Middle frontal gyrus (tissue), 1 donor: ENCODE measurements around the gene IRX4.
"Not testable (repeated sequence)": the region's sequence is repeated elsewhere in the genome, so short reads cannot be mapped to it uniquely, and the experiment has no call there.

Experiments used
- DNase-seq: peaks from one replicate; pipeline ENCODE4 v3.0.0-alpha.2; 2015; ENCODE audit warnings: low spot score; ENCODE audit errors: extremely low spot score

Gene IRX4

DNA sequence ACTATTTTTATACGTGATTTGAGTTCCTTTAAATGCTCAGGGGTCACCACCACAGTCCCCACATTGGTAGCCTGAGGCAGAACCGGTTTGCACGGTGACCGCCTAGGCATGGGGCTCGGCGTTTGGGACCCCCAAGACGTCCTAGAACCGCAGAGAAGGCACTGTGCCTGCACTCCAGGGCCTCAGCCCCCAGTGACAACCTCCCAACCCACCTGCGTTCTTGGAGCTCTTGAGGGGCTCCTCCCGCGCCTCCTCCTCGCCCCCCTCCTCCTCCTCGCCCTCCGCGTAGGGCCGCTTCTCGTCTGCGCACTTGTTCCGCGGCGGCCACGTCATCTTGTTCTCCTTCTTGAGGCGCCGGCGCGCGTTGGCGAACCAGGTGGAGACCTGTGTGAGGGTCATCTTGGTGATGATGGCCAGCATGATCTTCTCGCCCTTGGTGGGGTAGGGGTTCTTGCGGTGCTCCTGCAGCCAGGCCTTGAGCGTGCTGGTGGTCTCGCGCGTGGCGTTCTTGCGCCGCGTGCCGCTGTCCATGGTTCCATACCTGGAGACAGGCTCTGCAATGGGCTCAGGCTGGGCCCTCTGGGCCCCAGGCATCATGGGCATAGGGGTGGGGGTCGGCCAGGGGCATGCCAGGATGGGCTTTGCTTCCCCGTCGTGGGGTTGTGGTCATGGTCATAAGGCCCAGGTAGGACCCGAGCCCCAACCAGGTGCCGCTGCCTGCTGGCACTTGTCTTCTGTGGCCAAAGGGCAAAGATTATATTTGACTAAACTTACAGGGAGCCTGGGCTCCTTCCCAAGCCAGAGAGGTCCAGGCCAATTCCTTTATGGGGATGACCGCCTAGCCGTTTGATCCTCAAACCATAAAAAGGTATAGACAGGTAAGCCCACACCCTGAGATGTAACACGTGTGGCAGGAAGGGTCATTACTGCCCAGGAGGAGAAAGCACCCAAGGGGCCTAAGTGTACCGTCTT, 3.1 kb downstream of the IRX4 start:
- DNase-seq, result no peak

DNA sequence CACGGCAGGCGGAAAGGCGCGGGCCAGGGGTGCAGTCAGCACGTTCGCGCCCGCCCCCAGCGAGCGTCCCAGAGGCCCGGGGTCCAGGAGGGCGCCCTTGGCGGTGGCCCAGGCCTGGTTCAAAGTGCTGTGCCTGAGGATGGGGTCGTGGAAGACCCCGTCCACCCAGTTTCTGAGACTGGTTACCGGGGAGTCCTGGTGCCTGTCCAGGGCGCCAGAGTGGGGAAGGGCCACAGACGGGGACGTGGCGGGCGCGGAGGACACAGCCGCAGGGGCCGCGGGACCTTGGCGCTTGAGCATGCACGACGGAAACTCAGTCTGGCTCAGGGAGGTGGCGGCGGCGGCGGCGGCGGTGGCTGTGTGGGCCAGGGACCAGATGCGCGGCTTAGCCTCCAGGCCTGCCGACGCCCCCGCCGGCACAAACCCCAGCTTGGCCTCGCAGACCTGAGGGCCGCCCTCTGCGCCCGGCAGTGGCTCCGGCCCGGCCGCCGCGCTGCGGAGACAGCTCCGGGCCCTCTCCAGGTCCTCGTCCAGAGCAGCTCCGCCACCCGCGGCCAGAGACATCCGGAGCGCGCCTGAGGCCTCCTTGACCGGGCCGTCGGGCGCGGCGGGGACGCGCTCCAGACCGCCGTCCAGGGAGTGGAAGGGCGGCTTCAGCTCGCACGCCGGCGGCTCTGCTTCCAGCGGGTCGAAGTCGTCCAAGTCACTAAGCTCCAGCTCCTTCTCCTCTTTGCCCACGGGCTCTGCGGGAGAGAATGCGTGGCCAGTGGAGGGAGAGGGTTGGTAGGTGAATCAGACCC, 4.5 kb downstream of the IRX4 start:
- DNase-seq, result no peak

DNA sequence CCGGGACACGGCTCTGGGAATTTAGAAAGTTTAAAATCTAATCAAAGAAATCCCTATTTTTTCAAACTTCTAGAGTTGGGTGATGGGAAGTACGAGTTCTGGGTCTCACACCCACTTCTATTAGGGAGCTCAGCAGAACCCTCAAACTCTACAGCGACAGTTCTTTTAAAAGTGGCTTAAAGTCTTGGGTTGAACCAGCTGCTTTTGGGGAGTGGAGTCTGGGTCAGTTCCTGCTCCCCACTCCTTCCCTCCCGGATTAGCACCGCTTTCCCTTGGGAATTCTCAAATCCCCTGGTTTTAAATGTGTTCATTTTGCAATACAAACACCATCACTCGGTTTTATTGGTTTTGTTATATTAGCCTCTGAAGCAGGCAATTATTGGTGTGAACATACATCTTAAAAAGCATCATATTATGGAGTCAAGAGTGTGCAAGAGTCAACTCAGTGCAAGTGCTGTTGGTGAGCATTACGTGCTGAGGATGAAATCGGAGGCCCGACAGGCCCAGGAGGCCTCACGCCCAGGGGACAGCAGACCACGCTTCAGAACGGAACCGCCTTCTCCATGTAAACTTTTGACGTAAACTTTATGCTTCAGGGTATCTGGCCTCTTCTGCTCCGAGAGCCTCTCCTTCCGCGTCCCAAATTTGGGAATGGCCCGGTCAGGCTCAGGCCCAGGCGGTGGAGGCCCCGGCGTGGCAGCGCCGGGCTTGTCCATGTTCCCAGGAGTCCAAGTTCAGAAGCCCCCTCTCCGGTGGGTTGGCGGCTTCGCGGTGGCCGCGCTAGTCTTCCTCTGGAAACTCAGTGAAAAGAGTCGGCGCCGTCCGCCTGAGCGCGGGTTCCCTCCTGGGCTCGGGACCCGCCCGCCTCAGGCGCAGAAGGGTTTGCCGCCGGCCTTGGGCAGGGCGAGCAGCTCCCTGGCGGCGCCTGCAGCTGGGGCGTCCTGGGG, 5.3 kb downstream of the IRX4 start:
- DNase-seq, result no peak

DNA sequence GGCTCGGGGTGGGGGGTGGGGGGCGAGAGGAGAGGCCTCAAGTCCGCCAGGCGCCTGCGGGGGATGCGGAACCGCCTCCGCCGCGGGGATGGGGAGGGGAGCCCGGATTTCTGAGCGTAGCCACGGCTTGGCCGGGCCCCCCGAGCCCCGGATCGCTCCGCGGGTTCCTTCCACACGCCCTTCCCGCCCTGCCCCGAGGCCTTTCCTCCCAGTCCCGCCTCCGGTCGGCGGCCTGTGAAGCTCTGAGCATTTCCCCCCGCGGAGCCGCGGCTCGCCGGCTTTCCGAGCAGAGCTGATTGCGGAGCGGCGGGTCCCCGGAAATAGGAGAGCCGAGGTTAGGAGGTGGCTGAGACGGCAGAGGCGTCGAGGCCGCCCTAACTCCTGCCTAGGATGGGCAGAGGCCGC, 6.1 kb downstream of the IRX4 start:
- no peak for DNase-seq

DNA sequence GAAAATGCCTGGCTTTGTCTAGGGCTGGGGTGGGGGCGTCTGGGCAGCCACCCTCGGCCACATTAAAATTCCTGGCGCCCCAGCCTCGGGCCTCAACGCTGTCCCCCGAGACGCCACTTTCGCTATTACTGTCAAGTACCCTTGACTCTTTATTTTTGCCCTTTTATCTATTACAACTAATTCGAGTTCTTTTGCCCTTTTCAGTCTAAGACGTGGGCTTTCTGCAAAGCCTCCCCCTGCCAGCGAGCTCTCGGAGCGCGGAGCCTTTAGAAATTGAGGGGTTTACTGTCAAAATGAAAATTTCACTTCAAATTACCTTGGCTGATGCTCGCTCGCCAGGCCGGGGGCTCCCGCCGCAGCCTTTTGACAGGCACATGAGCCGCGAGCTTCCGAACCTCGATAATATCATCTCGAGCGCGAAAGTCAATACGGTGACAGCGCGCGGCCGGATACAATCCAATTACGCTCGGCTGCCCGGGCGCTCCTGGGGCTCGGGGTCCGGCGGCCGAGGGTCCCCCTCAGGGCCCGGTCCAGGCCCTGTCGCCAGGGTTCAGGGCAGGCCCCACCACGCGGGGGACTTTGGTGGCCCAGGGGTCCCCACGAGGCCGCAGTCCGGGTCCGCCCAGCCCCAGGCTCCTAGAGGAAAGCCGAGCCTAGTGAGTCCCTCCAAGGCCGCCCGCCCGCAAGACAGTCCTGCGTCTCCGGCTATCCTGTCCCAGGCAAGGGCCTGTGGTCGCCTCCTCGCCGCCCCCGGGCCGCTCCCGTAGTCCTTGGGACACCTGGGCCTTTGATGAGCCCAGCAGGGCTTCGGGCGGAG, 6.7 kb downstream of the IRX4 start:
- DNase-seq, result no peak

DNA sequence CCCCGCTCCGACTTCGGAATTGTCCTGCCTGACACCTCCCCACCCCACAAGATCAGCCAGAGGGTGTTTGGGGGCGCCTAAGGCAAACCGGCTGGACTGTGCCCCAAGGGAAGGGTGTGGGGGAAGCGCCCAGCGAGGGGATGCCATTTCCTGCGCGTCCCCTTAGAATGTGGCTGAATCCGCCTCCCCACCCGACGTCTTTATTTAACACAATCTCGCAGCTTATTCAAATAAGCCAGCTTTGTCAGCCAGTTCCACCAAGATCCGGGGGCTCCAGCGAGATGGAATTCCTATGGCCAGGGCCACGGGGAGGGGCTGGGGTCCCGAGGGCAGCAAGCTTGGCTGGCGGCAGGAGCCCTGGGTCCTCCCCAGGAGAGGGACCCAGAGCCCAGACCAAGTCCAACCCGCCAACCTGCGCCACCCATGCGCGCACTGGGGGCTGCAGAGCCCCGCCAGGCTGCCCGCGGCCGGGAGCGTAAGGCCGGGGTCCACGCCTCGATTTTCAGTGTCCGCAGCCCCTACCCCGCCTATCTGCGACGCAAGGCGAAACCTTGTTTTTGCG, 7.4 kb downstream of the IRX4 start:
- DNase-seq, result no peak

DNA sequence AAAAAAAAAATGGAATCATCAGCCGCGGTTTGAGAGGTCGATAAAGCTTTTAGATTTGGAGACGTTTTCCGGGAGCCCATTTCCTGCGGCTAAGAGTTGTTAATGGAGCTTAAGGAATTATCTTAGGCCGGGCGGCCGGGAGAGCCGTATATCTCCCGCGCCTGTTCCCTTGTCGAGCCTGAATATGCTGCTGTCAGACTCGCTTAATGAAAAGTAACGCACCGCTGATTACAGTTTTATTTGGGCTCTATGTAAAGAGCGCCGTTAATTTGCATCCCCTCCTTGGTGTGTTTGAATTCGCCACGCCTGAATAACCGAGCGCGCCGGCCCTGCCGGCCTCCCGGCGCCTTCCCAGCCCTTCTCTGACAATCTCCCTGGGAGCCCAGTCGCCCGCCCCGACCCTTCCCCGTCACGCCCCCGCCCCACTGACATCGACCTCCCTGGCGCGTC, 7.9 kb downstream of the IRX4 start:
- DNase-seq, result no peak

DNA sequence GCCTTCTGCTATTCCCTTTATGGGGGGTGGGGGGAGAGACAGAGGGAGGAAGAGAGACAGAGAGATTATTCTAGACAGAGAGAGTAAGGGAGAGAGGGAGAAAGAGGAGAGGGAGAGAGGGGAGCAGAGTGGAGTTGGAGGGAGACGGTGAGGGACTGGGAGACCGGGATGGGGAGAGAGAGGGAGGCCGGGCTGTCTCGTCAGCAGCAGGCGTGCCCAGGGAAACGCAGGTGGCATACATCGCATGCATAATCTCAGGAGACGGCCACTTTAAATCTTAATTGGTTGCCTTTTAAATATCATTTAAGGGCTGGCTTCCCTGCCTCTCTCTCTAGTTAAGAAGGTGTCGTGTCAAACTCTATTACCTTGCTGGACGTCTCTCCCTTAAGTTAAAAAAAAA, 8.4 kb downstream of the IRX4 start:
- DNase-seq, result no peak

DNA sequence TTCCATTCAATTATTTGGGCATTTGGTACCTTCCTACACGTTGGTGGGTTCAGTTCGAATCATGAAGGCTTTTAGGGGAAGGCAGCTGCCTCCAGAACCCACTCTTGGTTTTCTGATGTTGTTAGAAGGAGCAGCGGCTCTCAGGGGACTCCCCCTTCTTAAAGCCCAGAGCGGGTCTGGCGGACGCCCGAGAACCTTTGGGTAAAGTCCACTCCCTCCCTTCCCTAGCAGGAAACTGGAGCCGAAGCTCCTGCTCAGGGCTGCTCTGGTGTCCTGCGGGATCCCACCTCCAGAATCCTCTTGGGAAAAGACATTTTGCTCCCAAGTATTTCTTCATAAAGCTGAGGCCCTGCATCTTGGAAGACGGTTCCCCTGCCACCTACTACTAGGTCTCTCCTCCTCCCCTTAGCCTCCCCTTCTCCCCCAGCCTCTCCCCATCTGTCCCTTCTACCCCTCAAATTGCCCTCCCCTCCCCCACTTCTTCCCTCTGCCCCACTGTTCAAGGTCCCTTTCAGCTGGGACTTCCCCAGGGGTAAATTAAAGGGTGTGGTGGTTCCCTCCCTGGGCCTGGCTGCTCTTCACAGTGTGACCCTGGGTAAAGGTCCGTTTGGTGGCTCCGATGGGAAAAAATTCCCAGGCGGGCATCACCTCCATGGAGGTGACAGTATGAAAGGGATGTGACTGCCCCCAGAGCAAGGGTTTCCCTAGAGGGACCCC, 9.3 kb downstream of the IRX4 start:
- no peak for DNase-seq

DNA sequence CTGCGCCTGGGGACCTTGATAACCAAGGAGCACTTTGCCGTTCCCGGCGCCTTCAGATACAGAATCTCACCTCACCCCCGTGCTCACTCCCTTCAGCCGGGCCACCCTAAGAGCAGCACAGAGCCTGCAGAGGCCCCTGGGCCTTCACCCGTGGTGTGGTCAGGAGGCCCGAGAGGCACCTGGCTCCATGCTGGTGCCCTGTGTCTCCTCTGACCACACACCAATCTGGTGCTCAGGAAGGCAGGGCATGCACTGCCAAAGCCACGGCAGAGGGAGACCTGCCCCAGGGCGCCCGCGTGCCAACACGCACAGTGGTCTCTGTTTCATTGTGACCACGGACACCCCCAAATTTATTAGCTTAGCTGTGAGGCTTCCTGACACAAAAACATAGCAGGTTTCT, 11.3 kb downstream of the IRX4 start:
- DNase-seq, result no peak

DNA sequence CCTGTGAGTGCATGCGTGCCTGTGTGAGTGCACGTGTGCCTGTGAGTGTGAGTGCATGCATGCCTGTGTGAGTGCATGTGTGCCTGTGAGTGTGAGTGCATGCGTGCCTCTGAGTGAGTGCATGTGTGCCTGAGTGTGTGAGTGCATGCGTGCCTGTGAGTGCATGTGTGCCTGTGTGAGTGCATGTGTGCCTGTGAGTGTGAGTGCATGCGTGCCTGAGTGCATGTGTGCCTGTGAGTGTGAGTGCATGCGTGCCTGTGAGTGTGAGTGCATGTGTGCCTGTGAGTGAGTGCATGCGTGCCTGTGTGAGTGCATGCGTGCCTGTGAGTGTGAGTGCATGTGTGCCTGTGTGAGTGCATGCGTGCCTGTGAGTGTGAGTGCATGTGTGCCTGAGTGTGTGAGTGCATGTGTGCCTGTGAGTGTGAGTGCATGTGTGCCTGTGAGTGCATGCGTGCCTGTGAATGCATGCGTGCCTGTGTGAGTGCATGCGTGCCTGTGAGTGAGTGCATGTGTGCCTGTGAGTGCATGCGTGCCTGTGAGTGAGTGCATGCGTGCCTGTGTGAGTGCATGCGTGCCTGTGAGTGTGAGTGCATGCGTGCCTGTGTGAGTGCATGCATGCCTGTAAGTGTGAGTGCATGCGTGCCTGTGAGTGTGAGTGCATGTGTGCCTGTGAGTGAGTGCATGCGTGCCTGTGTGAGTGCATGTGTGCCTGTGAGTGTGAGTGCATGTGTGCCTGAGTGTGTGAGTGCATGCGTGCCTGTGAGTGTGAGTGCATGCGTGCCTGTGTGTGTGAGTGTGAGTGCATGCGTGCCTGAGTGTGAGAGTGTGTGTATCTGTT, 12.1 kb downstream of the IRX4 start:
- not testable (repeated sequence) for DNase-seq

DNA sequence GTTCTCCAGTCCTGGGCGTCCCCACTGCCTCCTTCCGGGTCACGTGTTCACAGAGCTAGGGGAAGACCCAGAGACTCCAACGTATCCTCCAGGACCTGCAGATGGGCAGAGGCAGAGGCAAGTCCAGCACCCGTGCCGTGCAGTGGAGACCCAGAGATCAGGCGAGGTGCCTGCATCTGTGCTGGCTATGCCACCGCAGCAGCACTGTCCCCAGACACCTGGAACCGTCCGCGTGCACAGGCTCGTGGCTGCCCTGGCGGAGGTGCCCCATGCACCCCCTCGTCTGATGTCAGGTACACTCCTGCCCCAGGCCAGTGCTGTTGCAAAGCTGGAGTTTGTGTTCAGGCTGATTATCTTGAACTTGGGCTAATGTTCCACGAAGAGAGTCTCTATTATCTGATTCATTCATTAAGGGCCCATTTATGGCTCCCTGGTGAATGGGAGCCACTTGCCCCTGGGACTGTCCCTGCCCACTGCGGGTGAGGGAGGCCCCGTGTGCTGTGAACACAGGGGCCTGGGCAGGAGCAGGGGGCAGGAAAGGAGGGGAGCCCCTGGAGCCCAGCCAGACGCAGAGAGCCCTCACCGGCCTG, 13.7 kb downstream of the IRX4 start:
- DNase-seq, result no peak

DNA sequence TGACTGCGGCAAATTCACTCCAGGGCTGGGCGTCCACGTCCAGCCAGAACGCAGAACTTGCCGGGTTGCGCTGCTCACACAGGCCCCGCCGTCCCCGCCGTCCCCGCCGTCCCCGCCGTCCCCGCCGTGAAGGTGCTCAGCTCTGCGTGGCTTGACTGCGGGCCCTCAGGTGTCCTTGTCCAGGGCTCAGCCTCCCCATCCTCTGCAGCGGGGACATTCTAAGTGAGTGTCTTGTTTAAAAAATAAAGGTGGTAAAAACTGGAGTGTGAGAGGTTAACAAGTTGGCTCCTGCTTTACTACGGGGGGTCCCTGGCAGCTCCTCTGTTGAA, 14.9 kb downstream of the IRX4 start:
- no peak for DNase-seq

DNA sequence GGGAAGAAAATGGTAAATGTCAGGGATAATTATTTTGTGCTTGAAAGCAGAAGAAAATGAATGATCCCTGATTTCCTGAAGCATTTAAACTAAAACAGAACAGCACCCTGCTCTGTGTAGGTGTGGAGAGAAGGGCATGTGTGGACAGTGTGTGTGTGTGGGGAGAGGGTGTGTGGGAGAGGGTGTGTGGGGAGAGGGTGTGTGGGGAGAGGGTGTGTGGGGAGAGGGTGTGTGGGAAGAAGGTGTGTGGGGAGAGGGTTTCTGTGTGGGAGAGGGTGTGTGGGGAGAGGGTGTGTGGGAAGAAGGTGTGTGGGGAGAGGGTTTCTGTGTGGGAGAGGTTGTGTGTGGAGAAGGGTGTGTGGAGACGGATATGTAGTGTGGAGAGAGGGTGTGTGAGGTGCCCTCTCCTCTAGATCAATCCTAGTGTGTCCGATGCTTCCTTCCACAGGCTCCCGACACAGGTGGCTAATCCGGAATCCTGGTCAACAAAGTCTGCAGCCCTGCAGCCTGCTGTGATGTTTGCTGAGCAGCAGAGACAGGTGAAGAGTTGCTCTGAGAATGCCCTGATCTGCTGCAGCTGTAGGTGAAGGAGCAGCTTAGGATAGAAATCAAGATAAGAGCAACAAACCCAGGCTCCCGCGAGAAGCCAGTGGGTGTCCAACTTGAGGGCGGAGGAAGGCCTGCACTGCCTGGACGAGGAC, 15.5 kb downstream of the IRX4 start:
- DNase-seq, result no peak

DNA sequence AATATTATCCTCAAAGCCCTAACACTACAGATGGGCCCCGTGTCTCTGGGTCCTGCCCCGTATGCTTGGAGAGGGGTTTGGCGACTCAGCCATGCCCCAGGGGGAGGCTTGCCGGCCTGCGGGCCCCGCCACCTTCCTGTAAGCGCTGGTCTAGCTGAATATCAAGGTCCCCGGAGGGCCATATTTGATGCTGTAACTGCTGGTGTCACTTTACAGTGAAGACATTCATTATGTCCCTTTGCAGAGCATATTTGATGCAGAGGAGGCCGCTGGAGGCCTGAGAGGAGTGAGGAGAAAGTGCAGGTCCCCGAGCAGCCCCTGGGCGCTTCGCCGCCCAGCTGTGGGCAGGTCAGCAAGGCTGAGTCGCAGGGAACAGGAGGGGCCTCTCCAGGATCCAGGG, 16.8 kb downstream of the IRX4 start:
- no peak for DNase-seq

DNA sequence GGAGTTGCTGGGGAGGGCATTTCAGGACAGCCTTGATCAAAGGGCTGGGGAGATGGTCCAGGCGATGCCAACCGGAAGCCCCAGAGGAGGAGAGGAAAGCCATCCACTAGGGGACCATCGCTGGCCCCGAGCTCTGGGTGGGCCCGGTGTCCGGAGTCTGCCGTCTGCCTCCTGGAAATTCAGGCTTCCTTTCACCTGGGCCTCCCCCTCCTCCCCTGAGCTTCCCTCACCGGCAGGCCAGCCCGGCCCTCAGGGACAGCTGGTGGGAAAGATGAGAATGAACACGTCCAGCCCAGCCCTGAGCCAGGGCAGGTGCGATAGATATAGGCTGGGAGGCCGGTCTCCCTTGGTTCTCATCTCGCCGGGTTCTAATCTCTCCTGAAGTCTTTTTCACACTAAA, 17.2 kb downstream of the IRX4 start:
- DNase-seq, result no peak

DNA sequence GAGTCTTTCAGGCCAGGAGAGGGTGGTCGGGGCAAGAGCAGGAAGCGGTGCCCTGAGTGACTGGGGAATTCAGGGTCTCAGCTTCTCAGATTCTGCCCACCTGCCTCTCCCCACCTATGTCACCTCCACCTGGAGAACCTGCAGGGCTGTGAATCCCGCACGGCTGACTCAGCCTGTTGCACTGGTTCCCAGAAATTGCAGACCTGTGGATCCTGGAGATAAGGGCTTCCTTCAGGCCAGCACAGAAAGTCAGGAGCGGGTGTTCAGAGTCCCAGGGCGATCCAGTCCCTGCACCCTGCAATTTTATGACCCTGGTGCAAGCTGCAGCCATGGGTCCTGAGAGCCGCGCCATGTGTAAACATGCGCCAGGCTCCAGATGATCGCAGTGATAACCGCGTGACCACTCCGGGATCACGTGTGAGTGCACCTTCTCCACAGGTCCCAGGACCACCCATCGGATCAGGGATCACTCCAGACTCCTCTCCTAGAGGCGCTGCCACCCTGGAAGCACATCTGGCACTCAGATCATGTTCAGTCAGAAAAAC, 17.8 kb downstream of the IRX4 start:
- no peak for DNase-seq
